HG03103 (cell line): ENCODE measurements around the gene SERPINA10.

Source experiments
- ATAC-seq: cut with Tn5 transposase; IDR thresholded peaks from one replicate; pipeline ENCODE4 v1.9.1; 2021; ENCODE audit warnings: low read depth; ENCODE audit not compliant: unreplicated experiment

Gene SERPINA10, protein sequence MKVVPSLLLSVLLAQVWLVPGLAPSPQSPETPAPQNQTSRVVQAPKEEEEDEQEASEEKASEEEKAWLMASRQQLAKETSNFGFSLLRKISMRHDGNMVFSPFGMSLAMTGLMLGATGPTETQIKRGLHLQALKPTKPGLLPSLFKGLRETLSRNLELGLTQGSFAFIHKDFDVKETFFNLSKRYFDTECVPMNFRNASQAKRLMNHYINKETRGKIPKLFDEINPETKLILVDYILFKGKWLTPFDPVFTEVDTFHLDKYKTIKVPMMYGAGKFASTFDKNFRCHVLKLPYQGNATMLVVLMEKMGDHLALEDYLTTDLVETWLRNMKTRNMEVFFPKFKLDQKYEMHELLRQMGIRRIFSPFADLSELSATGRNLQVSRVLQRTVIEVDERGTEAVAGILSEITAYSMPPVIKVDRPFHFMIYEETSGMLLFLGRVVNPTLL

DNA sequence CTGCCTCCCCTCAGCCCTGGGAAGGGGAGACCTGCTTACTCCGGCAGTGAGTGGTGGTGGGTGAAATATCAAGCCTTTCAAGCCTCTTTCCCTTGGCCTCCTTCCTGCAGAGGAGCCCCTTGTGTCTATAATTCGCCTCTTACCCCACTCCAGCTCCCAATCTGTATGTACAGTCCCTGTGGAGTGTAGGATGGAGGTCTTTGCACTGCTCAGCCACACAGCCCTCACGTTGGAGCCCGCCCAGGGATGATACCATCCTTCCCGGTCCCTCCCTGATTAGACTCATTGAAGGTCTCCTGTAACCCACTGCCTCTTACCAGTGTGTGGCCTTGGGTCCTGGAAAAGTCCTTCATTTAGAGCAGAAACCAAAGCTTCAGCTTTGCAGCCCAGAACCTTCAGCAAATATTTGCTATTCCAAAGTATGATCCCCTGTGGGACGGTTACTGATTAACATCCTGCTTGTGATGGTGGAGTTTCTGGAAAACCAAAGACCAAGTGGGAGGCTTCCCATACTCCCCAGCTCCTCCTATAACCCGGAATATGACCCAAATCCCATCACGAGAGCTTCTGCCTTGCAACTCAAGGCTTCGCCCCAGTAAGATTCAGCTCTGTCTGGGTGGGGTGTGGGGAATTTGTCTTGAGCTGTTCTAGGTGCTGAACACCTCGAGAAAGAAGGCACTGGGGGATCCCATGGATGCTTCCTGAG lies at the start of gene SERPINA10:
Gene SERPINA10, minus strand, starts transcription at position 397 of the 706 bp plus-strand sequence. CDS start 2,675 bp downstream, outside the sequence.
- ATAC-seq: no peak

DNA sequence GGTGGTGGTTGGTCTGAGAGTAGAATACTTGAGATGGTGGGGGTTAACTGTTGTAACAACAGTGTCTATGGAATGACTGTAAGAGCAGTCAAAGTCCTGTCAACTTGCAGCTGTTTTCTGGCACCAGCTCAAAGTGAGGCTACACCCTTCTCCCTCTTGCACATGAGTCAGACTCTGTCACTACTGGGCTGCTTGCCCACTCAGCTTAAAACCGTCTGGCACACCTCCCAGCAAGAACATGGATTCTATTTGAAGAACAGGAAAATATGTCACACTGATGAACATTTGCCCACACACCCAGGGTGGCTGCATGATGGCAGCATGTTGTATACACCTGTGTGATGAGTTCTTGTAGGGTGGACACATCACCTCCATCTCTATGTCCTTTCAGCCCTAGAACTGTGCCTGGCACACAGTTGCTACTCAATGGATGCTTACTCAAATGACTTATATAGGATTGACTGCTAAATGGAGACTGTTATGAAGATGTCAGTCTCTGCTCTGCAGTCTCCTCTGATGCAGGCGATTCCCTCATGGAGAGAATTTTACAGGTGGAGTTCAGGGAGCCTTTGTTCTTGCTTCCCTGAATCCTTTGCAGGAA lies 49.4 kb upstream of the SERPINA10 start:
- ATAC-seq: no peak

DNA sequence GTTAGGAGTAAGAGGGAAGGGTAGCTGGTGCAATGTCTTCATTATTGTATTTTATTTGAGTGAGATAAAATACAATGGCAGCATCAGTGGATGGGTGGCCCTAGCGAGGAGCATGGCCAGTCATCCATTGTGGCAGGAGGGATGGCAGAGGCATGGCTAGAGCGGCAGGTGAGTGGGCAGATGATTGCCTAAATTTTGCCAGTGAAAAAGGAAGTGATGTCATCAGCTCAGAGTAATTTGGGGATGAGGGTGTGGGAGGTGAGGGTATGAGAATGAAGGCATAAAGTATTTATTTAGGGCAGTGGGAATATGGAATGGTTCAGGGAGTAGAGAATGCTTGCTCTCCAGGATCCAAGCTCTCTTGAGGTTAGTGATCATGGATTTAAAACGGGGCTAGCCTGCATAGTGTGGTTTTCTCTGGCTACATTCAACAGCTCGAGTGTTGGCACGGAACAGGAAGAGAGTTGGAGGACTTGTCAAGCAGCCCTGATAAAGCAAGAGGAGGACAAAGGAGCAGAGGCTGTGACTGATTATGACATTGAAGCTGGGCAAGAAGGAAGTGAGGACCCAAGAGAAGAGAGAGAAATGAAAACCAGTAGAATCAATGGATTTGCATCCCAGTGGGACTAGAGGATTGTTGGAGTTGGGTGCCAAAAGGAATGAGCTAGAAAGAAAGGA lies 48.7 kb upstream of the SERPINA10 start:
- ATAC-seq: no peak

DNA sequence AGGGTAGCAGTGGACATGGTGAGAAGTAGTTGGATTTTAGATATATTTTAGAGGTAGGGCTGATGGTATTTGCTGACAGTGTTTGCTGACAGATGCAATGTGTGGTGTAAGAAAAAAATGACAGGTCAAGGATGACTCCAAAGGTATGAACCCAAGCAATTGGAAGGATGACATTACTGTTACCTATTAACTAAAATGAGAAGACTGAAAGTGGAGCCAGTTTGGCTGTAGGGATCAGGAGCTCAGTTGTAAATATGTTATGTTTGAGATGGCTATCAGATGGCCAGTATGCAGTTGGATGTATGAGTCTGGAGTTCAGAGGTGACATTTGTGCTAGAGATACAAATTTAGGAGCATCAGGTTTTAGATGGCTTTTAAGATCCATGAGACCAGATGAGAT lies 47.5 kb upstream of the SERPINA10 start:
- no peak for ATAC-seq

DNA sequence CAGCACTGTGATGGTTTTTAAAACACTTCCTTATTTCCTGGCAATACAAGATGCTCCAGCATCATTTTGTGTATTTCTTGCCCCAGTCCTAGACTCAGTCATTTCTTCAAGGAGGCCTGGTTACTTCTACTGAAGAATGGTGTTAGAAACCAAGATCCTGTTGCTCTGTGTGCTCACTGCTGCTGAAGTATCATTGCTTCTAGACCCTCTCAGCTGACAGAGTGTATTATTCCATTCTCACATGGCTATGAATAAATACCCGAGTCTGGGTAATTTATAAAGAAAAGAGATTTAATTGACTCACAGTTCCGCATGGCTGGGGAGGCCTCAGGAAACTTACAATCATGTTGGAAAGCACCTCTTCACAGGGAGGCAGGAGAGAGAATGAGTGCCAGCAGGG lies 45.0 kb upstream of the SERPINA10 start:
- ATAC-seq: no peak

DNA sequence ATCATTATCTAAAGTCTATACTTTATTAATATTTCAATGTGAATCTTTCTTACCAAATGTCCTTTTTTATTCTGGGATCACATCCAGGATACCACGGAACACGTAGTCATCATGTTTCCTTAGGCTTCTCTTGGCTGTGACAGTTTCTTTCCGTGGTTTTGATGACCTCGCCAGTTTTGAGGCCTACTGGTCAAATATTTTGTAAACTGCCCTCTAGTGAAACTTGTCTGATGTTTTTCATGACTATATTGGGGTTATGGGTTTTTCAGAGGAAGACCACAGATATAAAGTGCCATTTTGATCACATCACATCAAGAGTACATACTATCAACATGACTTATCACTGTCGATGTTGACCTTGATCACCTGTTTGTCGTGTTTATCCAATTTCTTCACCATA lies 44.2 kb upstream of the SERPINA10 start:
- ATAC-seq: no peak

DNA sequence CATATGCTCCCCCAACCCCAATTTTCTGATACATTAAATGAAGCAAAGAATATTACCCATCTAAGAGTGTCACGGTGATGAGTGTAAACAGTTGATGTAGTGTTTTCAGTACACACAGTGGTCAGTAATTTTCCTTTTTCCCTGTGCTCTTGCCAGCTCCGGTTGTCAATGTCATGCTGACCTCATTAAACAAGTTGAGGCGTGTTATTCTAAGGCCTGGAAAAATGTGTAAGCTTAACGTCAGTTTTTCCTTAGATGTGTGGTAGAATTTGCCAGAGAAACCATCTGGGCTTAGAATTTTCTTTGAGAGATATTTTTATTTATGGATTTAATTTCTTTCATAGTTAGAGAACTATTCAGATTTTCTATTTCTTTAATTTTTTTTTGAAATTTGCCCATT lies 41.8 kb upstream of the SERPINA10 start:
- ATAC-seq: no peak

DNA sequence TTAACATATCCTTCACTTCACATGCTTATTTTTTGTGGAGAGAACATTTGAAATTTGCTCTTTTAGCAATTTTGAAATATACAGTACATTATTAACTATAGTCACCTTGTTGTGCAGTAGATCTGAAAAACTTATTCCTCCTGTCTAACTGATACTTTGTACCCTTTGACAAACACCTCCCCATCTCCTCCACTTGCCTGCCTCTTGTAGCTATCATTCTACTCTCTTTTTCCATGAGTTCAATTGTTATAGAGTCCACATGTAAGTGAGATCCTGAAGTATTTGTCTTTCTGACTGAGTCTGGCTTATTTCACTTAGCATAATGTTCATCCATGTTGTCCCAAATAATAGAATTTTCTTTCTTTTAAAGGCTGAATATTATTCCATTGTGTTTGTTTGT lies 39.5 kb upstream of the SERPINA10 start:
- no peak for ATAC-seq

DNA sequence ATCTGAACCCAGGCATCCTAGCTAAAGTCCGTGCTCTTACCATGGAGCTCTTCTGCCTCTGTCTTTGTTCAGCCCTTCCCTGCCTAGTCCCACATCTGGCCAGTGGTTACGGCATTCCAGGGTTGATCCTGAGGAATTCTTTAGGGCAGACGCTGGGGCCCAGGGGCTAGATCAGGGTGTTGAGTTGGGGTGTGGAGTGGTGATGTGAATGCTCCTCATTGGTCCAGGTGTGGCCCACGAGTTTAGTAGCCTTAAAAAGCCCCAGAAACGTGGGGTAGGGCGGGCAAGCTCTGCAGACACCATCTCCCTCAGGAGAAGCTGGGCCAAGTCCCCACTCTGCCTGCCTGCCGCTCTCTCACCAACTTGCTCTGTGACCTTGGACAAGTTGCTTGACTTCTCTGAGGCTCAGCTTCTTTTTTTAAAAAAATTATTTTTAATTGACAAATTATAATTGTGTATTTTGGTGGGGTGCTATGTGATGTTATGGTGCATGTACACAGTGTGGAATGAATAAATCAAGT lies 39.1 kb upstream of the SERPINA10 start:
- ATAC-seq: no peak

DNA sequence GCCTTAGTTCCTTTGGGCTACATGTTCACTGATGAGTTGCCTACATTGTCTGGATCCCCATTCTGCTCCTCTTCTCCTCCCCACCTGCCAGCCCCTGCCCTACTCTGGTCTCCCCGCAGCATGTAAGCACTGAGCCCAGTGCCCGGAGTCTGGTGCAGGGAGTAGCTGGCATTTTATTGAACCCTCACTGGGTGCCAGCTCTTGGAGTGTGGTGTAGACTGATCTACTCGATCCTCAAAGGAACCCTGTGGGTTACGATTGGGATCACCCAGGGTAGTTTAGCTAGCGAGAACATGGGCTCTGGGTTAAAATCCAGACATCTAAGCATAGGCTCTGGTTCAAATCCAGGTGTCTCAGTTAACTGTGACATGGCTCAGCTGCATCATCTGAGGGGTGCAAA lies 38.4 kb upstream of the SERPINA10 start:
- no peak for ATAC-seq

DNA sequence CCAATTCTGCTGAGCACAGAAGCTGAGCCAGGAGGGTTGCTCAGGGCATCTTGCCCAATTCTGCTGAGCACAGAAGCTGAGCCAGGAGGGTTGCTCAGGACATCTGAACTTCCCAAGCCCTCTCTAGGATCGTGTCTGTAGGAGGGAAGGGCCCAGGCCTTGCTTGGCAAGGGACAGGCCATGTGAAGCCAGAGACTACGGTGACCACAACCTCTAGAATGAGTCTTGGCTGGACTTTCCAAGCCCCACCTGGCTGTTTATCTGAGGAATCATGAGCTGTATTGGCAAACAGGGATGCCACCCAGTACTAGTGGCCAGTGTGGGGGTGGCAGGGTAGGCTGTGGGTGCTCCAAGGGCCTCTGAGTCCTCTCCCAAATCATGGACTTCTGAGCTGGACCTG lies 37.8 kb upstream of the SERPINA10 start:
- ATAC-seq: no peak

DNA sequence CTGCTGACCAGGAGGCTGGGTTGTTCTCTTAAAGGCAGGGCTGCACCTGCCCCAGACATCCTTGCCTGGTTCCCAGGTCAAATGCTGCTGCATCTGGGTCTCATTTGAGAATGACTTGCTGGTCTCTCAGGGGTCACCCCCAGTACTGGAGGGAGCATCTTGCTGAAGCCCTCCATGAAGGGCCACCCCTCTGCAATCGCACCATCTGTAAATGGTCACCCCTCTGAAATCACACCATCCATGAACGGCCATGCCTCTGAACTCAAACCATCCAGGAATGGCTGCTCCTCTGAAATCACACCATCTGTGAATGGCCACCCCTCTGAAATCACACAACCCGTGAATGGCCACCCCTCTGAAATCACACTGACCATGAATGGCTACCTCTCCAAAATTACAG lies 37.4 kb upstream of the SERPINA10 start:
- no peak for ATAC-seq

DNA sequence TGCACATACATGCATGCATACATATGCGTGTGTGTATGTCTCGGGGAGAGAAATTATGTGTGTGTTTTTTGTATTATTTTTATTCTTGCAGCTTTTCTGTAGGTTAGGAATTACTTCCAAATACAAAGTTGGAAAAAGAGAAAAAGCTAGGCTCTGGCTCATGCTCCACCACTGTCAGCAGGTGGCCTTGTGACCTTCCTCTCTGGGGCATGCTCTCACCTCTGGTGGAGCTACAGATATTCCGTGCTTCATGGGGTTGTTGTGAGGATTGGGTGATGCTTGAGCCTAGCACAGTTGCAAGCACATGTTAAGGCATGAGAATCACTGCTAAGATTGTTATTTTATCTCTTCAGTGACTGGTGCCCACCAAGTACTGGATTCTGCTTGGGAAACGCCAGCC lies 36.8 kb upstream of the SERPINA10 start:
- no peak for ATAC-seq

DNA sequence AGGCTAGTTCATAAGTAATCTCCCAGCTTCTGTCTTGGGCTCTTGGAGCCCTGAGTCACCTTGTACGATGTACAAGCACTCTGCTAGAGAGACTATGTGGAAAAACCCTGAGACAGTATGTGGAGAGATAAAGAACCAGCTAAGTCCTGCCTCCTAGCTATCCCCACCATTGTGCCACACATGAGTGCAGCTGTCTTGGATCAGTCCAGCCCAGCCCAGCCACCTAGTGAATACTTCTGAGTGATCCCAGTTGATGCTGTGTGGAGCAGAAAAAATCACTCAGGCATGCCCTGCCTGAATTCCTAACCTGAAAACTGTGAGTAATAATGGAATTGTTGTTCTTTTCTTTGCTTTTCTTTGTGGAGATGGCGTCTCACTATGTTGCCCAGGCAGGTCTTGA lies 35.1 kb upstream of the SERPINA10 start:
- no peak for ATAC-seq

DNA sequence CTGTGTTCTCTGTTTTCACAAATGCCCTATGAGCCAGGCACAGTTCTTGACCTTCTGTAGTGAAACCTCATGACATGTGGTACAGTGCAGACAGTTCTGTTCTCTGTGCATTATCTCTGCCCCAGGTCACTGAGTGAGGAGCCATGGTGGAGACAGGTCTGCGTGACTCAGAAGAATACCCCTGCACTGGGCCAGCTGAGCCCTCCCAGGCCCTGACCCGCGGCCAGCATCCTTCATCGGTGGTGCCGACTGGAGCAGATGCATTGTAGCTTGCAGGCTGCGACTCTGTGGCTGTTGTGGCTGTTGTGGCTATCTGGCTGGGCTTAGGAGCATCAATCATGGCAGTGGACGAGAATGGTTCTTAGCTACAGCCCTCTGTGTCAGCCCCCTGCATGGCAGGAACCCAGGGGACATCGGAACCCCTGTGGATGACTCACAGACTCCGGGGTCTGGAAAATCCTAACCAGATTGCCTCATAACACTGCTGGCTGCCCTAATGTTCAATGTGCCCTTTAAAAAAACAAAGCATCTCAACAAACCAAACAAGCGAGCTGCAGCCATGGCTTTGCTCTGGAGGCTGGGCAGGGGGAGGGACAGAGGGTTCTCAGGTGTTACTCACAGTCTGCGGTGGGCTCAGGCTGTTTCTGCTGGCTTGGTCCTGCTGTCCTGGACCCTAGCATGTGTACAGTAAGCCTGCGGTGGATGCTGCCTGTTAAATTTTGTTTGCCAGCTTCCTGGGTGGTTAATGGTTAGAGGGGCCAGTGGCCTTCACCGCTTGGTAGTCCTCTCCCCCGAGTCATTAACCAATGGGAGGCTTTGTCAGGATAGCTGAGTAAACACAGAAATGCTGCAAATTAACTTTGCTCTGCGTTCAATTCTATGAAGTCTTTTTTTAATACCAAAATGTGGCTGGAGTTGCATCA lies 29.8 kb upstream of the SERPINA10 start, which contains the start of gene SERPINA6:
Gene SERPINA6, minus strand, starts transcription at position 689 of the 923 bp plus-strand sequence. CDS start 8,688 bp downstream, outside the sequence.
- ATAC-seq: no peak

DNA sequence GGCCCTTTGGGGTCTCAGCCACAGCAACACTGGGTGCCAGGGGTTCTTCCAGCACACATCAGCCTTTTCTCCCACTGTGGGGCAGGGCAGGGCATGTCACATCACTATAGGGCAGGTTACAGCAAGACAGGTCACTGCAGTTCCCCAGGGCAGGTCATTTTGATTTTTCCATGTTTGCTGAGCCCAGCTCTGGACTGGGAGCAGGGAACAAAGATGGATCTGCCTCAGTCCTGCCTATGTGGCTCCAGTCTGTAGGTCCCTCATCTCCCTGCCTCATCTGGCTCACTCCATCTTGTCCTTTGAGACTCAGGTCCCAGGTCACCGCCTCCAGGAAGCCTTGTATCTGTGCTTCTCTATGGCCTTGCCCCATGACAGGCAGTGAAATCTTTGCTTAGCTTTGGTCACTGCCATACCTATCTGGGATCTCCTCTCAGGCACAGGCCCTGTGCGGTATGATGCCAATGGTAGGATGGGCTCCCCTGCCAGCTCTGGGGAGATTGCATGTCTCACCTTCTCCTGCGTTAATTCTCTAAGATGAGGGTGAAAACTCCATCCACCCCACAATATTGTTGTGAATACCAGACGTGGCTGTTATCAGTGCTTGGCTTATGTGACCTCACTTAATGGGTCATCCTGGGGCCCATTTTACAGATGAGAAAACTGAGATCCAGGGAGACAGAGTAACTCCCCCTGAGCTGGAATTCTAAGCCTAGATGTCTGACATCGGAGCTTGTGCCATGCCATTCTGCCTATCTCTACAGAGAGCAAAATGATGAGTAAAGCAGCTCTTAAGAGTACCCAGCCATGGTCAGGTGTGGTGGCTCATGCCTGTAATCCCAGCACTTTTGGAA lies 28.6 kb upstream of the SERPINA10 start:
- no peak for ATAC-seq

DNA sequence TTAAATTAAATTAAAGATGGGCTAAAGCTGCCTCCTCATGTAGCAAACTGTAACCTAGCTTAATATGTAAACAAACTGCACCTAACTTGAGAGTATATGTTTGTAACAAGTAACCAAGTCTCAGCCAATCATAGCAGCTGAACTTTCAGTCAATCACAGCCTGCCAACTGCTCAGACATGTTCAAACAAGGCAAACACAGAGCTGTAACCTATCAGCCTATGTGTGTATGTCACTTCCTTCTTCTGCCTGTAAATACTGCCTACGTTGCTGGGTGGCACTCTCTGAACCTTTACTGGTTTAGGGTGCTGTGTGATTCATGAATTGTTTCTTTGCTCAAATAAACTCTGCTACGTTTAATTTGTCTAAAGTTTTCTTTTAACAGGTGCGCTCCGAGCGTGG lies 27.2 kb upstream of the SERPINA10 start:
- no peak for ATAC-seq

DNA sequence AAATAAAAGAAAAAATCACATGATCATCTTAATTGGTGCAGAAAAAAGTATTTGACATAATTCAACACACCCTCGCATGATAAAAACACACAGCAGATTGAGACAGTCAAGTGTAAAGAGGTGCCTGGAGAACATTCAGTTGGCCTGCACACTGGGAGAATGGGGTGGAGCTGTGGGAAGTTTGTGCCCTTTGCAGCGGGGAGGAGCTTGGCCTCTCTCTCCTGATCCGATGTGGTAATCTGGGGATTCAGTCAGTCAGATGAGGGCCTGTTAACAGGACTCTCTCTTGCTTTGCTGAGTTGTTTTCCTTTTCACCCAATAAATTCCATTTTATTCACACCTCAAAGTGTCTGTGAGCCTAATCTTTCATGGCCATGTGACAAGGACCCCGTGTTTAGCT lies 24.2 kb upstream of the SERPINA10 start:
- no peak for ATAC-seq

DNA sequence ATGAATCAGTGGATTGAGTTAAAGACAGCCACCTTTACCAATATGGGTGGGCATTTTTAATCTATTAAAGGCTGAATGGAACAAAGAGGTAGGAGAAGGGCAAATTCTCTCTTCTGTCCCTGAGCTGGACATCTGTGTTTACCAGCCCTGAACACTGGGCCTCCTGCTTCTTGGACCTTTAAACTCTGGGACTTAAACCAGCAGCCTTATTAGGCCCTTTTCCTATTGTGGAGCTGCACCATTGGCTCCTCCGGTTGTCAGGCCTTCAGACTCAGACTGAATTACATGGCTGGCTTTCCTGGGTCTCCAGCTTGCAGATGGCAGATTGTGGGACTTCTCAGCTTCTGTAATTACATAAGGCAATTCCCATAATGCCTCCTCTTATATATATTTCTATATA lies 23.6 kb upstream of the SERPINA10 start:
- ATAC-seq: no peak
